Measurements from ENCODE around the gene IVL.

- TF ChIP-seq CTCF (IDR thresholded peaks at IDR 0.05 in 4 of 5, conservative IDR thresholded peaks at IDR 0.05 in 1 of 5) (no peak), POLR2A (IDR thresholded peaks at IDR 0.05) (no peak)
Observed at GRCh38 chr1:152899027-152899426, 9.3 kb upstream of the IVL start.

Measured in gastrocnemius medialis (tissue), 4 donors.